ENCODE results near the gene WNT16. TPM values are rescaled to one million over a fixed set of nuclear protein-coding genes. Genes with fewer than 3 reads are reported as not detected.

Gene WNT16
- total RNA-seq, 1 experiment from 2014 or later = not detected

GRCh38 chr7:121282129-121282528 lies 46.7 kb upstream of the WNT16 start:
- H4K8ac ChIP-seq (replicated peaks; ENCODE audit: insufficient read length, low read depth, low read length) = no peak overlapping the region
- no peak overlapping the region for H2BK15ac ChIP-seq (ENCODE audit: low read depth, low read length)
- no peak overlapping the region for H3K9ac ChIP-seq (ENCODE audit: extremely low read depth, insufficient read length, low read length)
- no peak overlapping the region for H2BK5ac ChIP-seq (ENCODE audit: insufficient read length, low read length)
- no peak overlapping the region for H2AFZ ChIP-seq (ENCODE audit: low read length)
- no peaks in the 10 kb centered on the region for H3K23me2 ChIP-seq (ENCODE audit: insufficient read length, low read depth, low read length, poor library complexity, severe bottlenecking)
- no peaks in the 10 kb centered on the region for H3K9me3 ChIP-seq (ENCODE audit: control insufficient read depth, low read depth, low read length)
- peaks cover 15 to 22% (median 21%) of the 10 kb centered on the region in 3 experiments for H3K36me3 Mint-ChIP-seq (ENCODE audit: insufficient read depth in 1 of 3, low read depth in 3 of 3)
- H3K56ac ChIP-seq (ENCODE audit: insufficient read length, low read depth, low read length) = no peak overlapping the region
- H3K23ac ChIP-seq (ENCODE audit: insufficient read length, low read depth, low read length) = no peak overlapping the region
- no peaks in the 10 kb centered on the region for H3K79me1 ChIP-seq (ENCODE audit: insufficient read depth, low read depth, low read length, poor library complexity, severe bottlenecking)
- H4K91ac ChIP-seq (ENCODE audit: insufficient read length, low read depth, low read length) = no peak overlapping the region
- 0 out of 2 replicates have a peak, but pooled peaks cover 2% of the 10 kb centered on the region for H3K27me3 Mint-ChIP-seq (ENCODE audit: low read depth)
- H2BK120ac ChIP-seq (ENCODE audit: low read depth, low read length, poor library complexity, severe bottlenecking) = no peak overlapping the region
- H3K9me3 Mint-ChIP-seq = peaks cover 22 to 30% of the 10 kb centered on the region in 2 experiments
- H3K27ac ChIP-seq (ENCODE audit: insufficient read length, low read depth, low read length) = no peak overlapping the region
- TF ChIP-seq CTCF (conservative IDR thresholded peaks at IDR 0.05) = no peak
- no peak overlapping the region for H2AK5ac ChIP-seq (ENCODE audit: insufficient read length, low read length)
- H3K4me1 Mint-ChIP-seq = peaks cover 11 to 13% of the 10 kb centered on the region in 2 experiments
- H2BK20ac ChIP-seq (ENCODE audit: low read depth, low read length, poor library complexity, severe bottlenecking) = no peak overlapping the region
- no peaks in the 10 kb centered on the region for H4K20me1 ChIP-seq (ENCODE audit: control insufficient read depth, insufficient read depth, insufficient read length)
- H2BK12ac ChIP-seq (ENCODE audit: insufficient read length, low read depth, low read length) = no peak overlapping the region
- H4K5ac ChIP-seq (ENCODE audit: insufficient read length, low read depth, low read length) = no peak overlapping the region
- H3K4me2 ChIP-seq (ENCODE audit: insufficient read depth, insufficient read length, low read length) = no peak overlapping the region
- no peak overlapping the region for H3K27ac Mint-ChIP-seq
- no CpG with 5 or more reads among the region's 3 CpGs for WGBS (ENCODE audit: extremely low coverage, insufficient read length, low lambda C conversion rate)
- H3K4ac ChIP-seq (ENCODE audit: low read depth, low read length) = no peak overlapping the region
- 0 out of 2 replicates have a peak, but pooled peaks cover 2% of the 10 kb centered on the region for H3K4me1 ChIP-seq (ENCODE audit: insufficient read depth, low read length)
- H3K14ac ChIP-seq (ENCODE audit: insufficient read depth, low read length) = no peak overlapping the region
- H3K18ac ChIP-seq (ENCODE audit: insufficient read length, low read depth, low read length) = no peak overlapping the region
- no peak overlapping the region for H3T11ph ChIP-seq (ENCODE audit: low read length)
- no peaks in the 10 kb centered on the region for H3K27me3 ChIP-seq (ENCODE audit: insufficient read depth, low read length)
- H3K79me2 ChIP-seq (ENCODE audit: insufficient read depth, low read length) = no peaks in the 10 kb centered on the region
- no peak for DNase-seq
- H3K4me3 Mint-ChIP-seq = no peak overlapping the region
